ENCODE data around the gene TNNI3K. TPM values are rescaled to one million over a fixed set of nuclear protein-coding genes. Genes with fewer than 3 reads are reported as not detected.
"Not testable (repeated sequence)": the region's sequence is repeated elsewhere in the genome, so short reads cannot be mapped to it uniquely, and the experiment has no call there.

TNNI3K gene
- total and polyA plus RNA-seq, 9 of the 15 experiments (the other 6 are each of a cell fraction or from before 2014, with no cell fraction given) = 0.21 to 0.53 (median 0.32) TPM; not detected in 5

GRCh38 chr1:74247881-74248528, 12.8 kb downstream of the TNNI3K start (continued):
- TF ChIP-seq ZBTB11 (CRISPR knock-in tag; IDR thresholded peaks at IDR 0.05) (no peak), CSDE1 (IDR thresholded peaks at IDR 0.05) (no peak), XRCC3 (IDR thresholded peaks at IDR 0.05) (no peak)

GRCh38 chr1:74253243-74253824, 18.1 kb downstream of the TNNI3K start:
- H3K9ac ChIP-seq (ENCODE audit: insufficient read depth in 1 of 2, low read depth in 2 of 2, low read length in 2 of 2); H3K9me3 ChIP-seq (replicated peaks; ENCODE audit: control insufficient read depth, insufficient read depth, low read depth, low read length); in situ Hi-C loops (cut with MboI); H3K36me3 ChIP-seq (ENCODE audit: control insufficient read depth, insufficient read depth, low read length); H3K4me3 ChIP-seq; H4K20me1 ChIP-seq (replicated peaks; ENCODE audit: control insufficient read depth, insufficient read depth, low read length); H3K4me2 ChIP-seq (ENCODE audit: insufficient read depth, low read length); H3K9me1 ChIP-seq (ENCODE audit: control insufficient read depth, insufficient read depth, low read length); POLR2A ChIA-PET; H3K79me2 ChIP-seq (ENCODE audit: control insufficient read depth, insufficient read depth, low read length); FAIRE-seq; ATAC-seq; DNase-seq (ENCODE audit: extremely low read depth in 1 of 4, low spot score in 3 of 4); CTCF ChIA-PET (ENCODE audit: low intra/inter-chr PET ratio); intact Hi-C loops (cut with micrococcal nuclease); H3K27me3 ChIP-seq (ENCODE audit: control insufficient read depth in 2 of 2, insufficient read depth in 2 of 2, low read length in 2 of 2); H3K4me1 ChIP-seq (replicated peaks in 1 of 2; ENCODE audit: control insufficient read depth in 2 of 2, insufficient read depth in 2 of 2, low read length in 2 of 2); H3K27ac ChIP-seq (ENCODE audit: extremely low read depth, low read depth, low read length); H2AFZ ChIP-seq (ENCODE audit: low read depth, low read length); BruUV-seq (replicated peaks): not testable (repeated sequence)
- under 1% methylated on average over 19 of the region's 32 CpGs for WGBS (ENCODE audit: insufficient coverage, low coverage, missing lambda C conversion rate)

All from K562 (cell line).